Measurements from ENCODE around the gene SLC27A4.

Gene SLC27A4

GRCh38 chr9:128396970-128397613 lies 56.8 kb downstream of the SLC27A4 start:
- no peak for TF ChIP-seq POLR2A (IDR thresholded peaks at IDR 0.05; ENCODE audit: low read depth, low read length)
- FAIRE-seq (no peak), DNase-seq (ENCODE audit: insufficient read length, low spot score) (no peak)

- FAIRE-seq (no peak), DNase-seq (ENCODE audit: insufficient read length, low spot score) (no peak)
- TF ChIP-seq POLR2A (IDR thresholded peaks at IDR 0.05; ENCODE audit: low read depth, low read length), result no peak
These were observed 57.5 kb downstream of the SLC27A4 start for GRCh38 chr9:128397831-128398230.

- no peak for TF ChIP-seq POLR2A (IDR thresholded peaks at IDR 0.05; ENCODE audit: low read depth, low read length)
- DNase-seq (ENCODE audit: insufficient read length, low spot score) (no peak), FAIRE-seq (no peak)
These were observed 59.5 kb downstream of the SLC27A4 start for GRCh38 chr9:128399861-128400260.

GRCh38 chr9:128404560-128404959 lies 64.2 kb downstream of the SLC27A4 start:
- FAIRE-seq, result no peak

GRCh38 chr9:128405077-128405779 lies 64.9 kb downstream of the SLC27A4 start:
- DNase-seq (ENCODE audit: insufficient read length, low spot score) (no peak), FAIRE-seq (no peak)
- no peak for TF ChIP-seq POLR2A (IDR thresholded peaks at IDR 0.05; ENCODE audit: low read depth, low read length)

More at GRCh38 chr9:128404560-128404959, 64.2 kb downstream of the SLC27A4 start:
- TF ChIP-seq POLR2A (IDR thresholded peaks at IDR 0.05; ENCODE audit: low read depth, low read length), result no peak
- DNase-seq (ENCODE audit: insufficient read length, low spot score), result no peak

- FAIRE-seq, result no peak
- no peak for TF ChIP-seq POLR2A (IDR thresholded peaks at IDR 0.05; ENCODE audit: low read depth, low read length)
These were observed 65.4 kb downstream of the SLC27A4 start for GRCh38 chr9:128405780-128406171.

GRCh38 chr9:128406848-128407391 lies 66.6 kb downstream of the SLC27A4 start:
- FAIRE-seq, result no peak
- TF ChIP-seq POLR2A (IDR thresholded peaks at IDR 0.05; ENCODE audit: low read depth, low read length), result no peak

More at GRCh38 chr9:128405780-128406171, 65.4 kb downstream of the SLC27A4 start:
- no peak for DNase-seq (ENCODE audit: insufficient read length, low spot score)

GRCh38 chr9:128408963-128409431 lies 68.7 kb downstream of the SLC27A4 start:
- TF ChIP-seq POLR2A (IDR thresholded peaks at IDR 0.05; ENCODE audit: low read depth, low read length), result no peak
- DNase-seq (ENCODE audit: insufficient read length, low spot score) (no peak), FAIRE-seq (no peak)

More at GRCh38 chr9:128406848-128407391, 66.6 kb downstream of the SLC27A4 start:
- peak; percentile 70 for DNase-seq (ENCODE audit: insufficient read length, low spot score)

GRCh38 chr9:128409450-128409849 lies 69.1 kb downstream of the SLC27A4 start:
- FAIRE-seq (no peak), DNase-seq (ENCODE audit: insufficient read length, low spot score) (no peak)
- no peak for TF ChIP-seq POLR2A (IDR thresholded peaks at IDR 0.05; ENCODE audit: low read depth, low read length)

- no peak for DNase-seq (ENCODE audit: insufficient read length, low spot score)
- TF ChIP-seq POLR2A (IDR thresholded peaks at IDR 0.05; ENCODE audit: low read depth, low read length), result no peak
- FAIRE-seq, result no peak
These were observed 69.7 kb downstream of the SLC27A4 start for GRCh38 chr9:128409978-128410377.

All from H54 (cell line).